ENCODE measurements around the gene CCDC33.

The CCDC33 gene

GRCh38 chr15:74258456-74259291 is 22.5 kb downstream of the CCDC33 start:
- no peak for DNase-seq
- no peaks in the 10 kb centered on the region for H3K36me3 ChIP-seq (ENCODE audit: control insufficient read depth, insufficient read depth, low read length)
- H3K4me1 ChIP-seq (ENCODE audit: control insufficient read depth, insufficient read depth, low read length, poor library complexity, severe bottlenecking), result no peaks in the 10 kb centered on the region
- H3K4me3 ChIP-seq (ENCODE audit: insufficient read depth, low read depth, low read length, poor library complexity, severe bottlenecking), result no peak overlapping the region
- no peak overlapping the region for H3K27ac ChIP-seq (ENCODE audit: insufficient read depth, low read length, poor library complexity, severe bottlenecking)
- no peaks in the 10 kb centered on the region for H3K9me3 ChIP-seq (ENCODE audit: control insufficient read depth, low read length)
- no peaks in the 10 kb centered on the region for H3K27me3 ChIP-seq (replicated peaks; ENCODE audit: control insufficient read depth, insufficient read depth, low read length, poor library complexity, severe bottlenecking)

- no peak overlapping the region for H3K4me3 ChIP-seq (ENCODE audit: insufficient read depth, low read depth, low read length, poor library complexity, severe bottlenecking)
- H3K27ac ChIP-seq (ENCODE audit: insufficient read depth, low read length, poor library complexity, severe bottlenecking), result no peak overlapping the region
- no peaks in the 10 kb centered on the region for H3K27me3 ChIP-seq (replicated peaks; ENCODE audit: control insufficient read depth, insufficient read depth, low read length, poor library complexity, severe bottlenecking)
- no peaks in the 10 kb centered on the region for H3K4me1 ChIP-seq (ENCODE audit: control insufficient read depth, insufficient read depth, low read length, poor library complexity, severe bottlenecking)
- no peak for DNase-seq
- no peaks in the 10 kb centered on the region for H3K9me3 ChIP-seq (ENCODE audit: control insufficient read depth, low read length)
- no peaks in the 10 kb centered on the region for H3K36me3 ChIP-seq (ENCODE audit: control insufficient read depth, insufficient read depth, low read length)
These were observed 23.1 kb downstream of the CCDC33 start for GRCh38 chr15:74259292-74259648.

GRCh38 chr15:74259821-74260607 is 23.9 kb downstream of the CCDC33 start:
- Histone ChIP-seq H3K27me3 (replicated peaks; ENCODE audit: control insufficient read depth, insufficient read depth, low read length, poor library complexity, severe bottlenecking) (no peaks in the 10 kb centered on the region), H3K36me3 (ENCODE audit: control insufficient read depth, insufficient read depth, low read length) (no peaks in the 10 kb centered on the region), H3K4me3 (ENCODE audit: insufficient read depth, low read depth, low read length, poor library complexity, severe bottlenecking) (no peak overlapping the region), H3K27ac (ENCODE audit: insufficient read depth, low read length, poor library complexity, severe bottlenecking) (no peak overlapping the region), H3K4me1 (ENCODE audit: control insufficient read depth, insufficient read depth, low read length, poor library complexity, severe bottlenecking) (no peaks in the 10 kb centered on the region), H3K9me3 (ENCODE audit: control insufficient read depth, low read length) (no peaks in the 10 kb centered on the region)
- DNase-seq, result no peak

GRCh38 chr15:74261041-74261440 is 24.9 kb downstream of the CCDC33 start:
- Histone ChIP-seq H3K9me3 (ENCODE audit: control insufficient read depth, low read length) (no peaks in the 10 kb centered on the region), H3K4me3 (ENCODE audit: insufficient read depth, low read depth, low read length, poor library complexity, severe bottlenecking) (no peak overlapping the region), H3K27me3 (replicated peaks; ENCODE audit: control insufficient read depth, insufficient read depth, low read length, poor library complexity, severe bottlenecking) (no peaks in the 10 kb centered on the region), H3K36me3 (ENCODE audit: control insufficient read depth, insufficient read depth, low read length) (no peaks in the 10 kb centered on the region), H3K4me1 (ENCODE audit: control insufficient read depth, insufficient read depth, low read length, poor library complexity, severe bottlenecking) (no peaks in the 10 kb centered on the region), H3K27ac (ENCODE audit: insufficient read depth, low read length, poor library complexity, severe bottlenecking) (no peak overlapping the region)
- no peak for DNase-seq

GRCh38 chr15:74261685-74262084 is 25.6 kb downstream of the CCDC33 start:
- H3K9me3 ChIP-seq (ENCODE audit: control insufficient read depth, low read length), result no peaks in the 10 kb centered on the region
- H3K4me1 ChIP-seq (ENCODE audit: control insufficient read depth, insufficient read depth, low read length, poor library complexity, severe bottlenecking), result no peaks in the 10 kb centered on the region
- no peak for DNase-seq
- H3K27me3 ChIP-seq (replicated peaks; ENCODE audit: control insufficient read depth, insufficient read depth, low read length, poor library complexity, severe bottlenecking), result no peaks in the 10 kb centered on the region
- no peak overlapping the region for H3K4me3 ChIP-seq (ENCODE audit: insufficient read depth, low read depth, low read length, poor library complexity, severe bottlenecking)
- no peak overlapping the region for H3K27ac ChIP-seq (ENCODE audit: insufficient read depth, low read length, poor library complexity, severe bottlenecking)
- H3K36me3 ChIP-seq (ENCODE audit: control insufficient read depth, insufficient read depth, low read length), result no peaks in the 10 kb centered on the region

GRCh38 chr15:74262151-74262550 is 26.0 kb downstream of the CCDC33 start:
- DNase-seq, result no peak
- Histone ChIP-seq H3K27me3 (replicated peaks; ENCODE audit: control insufficient read depth, insufficient read depth, low read length, poor library complexity, severe bottlenecking) (no peaks in the 10 kb centered on the region), H3K4me3 (ENCODE audit: insufficient read depth, low read depth, low read length, poor library complexity, severe bottlenecking) (no peak overlapping the region), H3K36me3 (ENCODE audit: control insufficient read depth, insufficient read depth, low read length) (no peaks in the 10 kb centered on the region), H3K9me3 (ENCODE audit: control insufficient read depth, low read length) (no peaks in the 10 kb centered on the region), H3K27ac (ENCODE audit: insufficient read depth, low read length, poor library complexity, severe bottlenecking) (no peak overlapping the region), H3K4me1 (ENCODE audit: control insufficient read depth, insufficient read depth, low read length, poor library complexity, severe bottlenecking) (no peaks in the 10 kb centered on the region)

GRCh38 chr15:74262625-74263024 is 26.5 kb downstream of the CCDC33 start:
- no peak overlapping the region for H3K27ac ChIP-seq (ENCODE audit: insufficient read depth, low read length, poor library complexity, severe bottlenecking)
- no peaks in the 10 kb centered on the region for H3K4me1 ChIP-seq (ENCODE audit: control insufficient read depth, insufficient read depth, low read length, poor library complexity, severe bottlenecking)
- no peaks in the 10 kb centered on the region for H3K9me3 ChIP-seq (ENCODE audit: control insufficient read depth, low read length)
- no peak for DNase-seq
- H3K4me3 ChIP-seq (ENCODE audit: insufficient read depth, low read depth, low read length, poor library complexity, severe bottlenecking), result no peak overlapping the region
- no peaks in the 10 kb centered on the region for H3K27me3 ChIP-seq (replicated peaks; ENCODE audit: control insufficient read depth, insufficient read depth, low read length, poor library complexity, severe bottlenecking)
- no peaks in the 10 kb centered on the region for H3K36me3 ChIP-seq (ENCODE audit: control insufficient read depth, insufficient read depth, low read length)

GRCh38 chr15:74263466-74263865 is 27.3 kb downstream of the CCDC33 start:
- no peak for DNase-seq
- H3K9me3 ChIP-seq (ENCODE audit: control insufficient read depth, low read length), result no peaks in the 10 kb centered on the region

GRCh38 chr15:74264081-74264501 is 28.0 kb downstream of the CCDC33 start:
- Histone ChIP-seq H3K27ac (ENCODE audit: insufficient read depth, low read length, poor library complexity, severe bottlenecking) (no peak overlapping the region), H3K4me1 (ENCODE audit: control insufficient read depth, insufficient read depth, low read length, poor library complexity, severe bottlenecking) (no peaks in the 10 kb centered on the region), H3K36me3 (ENCODE audit: control insufficient read depth, insufficient read depth, low read length) (no peaks in the 10 kb centered on the region), H3K27me3 (replicated peaks; ENCODE audit: control insufficient read depth, insufficient read depth, low read length, poor library complexity, severe bottlenecking) (no peaks in the 10 kb centered on the region), H3K9me3 (ENCODE audit: control insufficient read depth, low read length) (no peaks in the 10 kb centered on the region), H3K4me3 (ENCODE audit: insufficient read depth, low read depth, low read length, poor library complexity, severe bottlenecking) (no peak overlapping the region)
- no peak for DNase-seq

More at GRCh38 chr15:74263466-74263865, 27.3 kb downstream of the CCDC33 start:
- Histone ChIP-seq H3K27me3 (replicated peaks; ENCODE audit: control insufficient read depth, insufficient read depth, low read length, poor library complexity, severe bottlenecking) (no peaks in the 10 kb centered on the region), H3K36me3 (ENCODE audit: control insufficient read depth, insufficient read depth, low read length) (no peaks in the 10 kb centered on the region), H3K4me1 (ENCODE audit: control insufficient read depth, insufficient read depth, low read length, poor library complexity, severe bottlenecking) (no peaks in the 10 kb centered on the region), H3K27ac (ENCODE audit: insufficient read depth, low read length, poor library complexity, severe bottlenecking) (no peak overlapping the region), H3K4me3 (ENCODE audit: insufficient read depth, low read depth, low read length, poor library complexity, severe bottlenecking) (no peak overlapping the region)

- Histone ChIP-seq H3K4me1 (ENCODE audit: control insufficient read depth, insufficient read depth, low read length, poor library complexity, severe bottlenecking) (no peaks in the 10 kb centered on the region), H3K27me3 (replicated peaks; ENCODE audit: control insufficient read depth, insufficient read depth, low read length, poor library complexity, severe bottlenecking) (no peaks in the 10 kb centered on the region)
- DNase-seq, result no peak
These were observed 29.0 kb downstream of the CCDC33 start for GRCh38 chr15:74265046-74265639.

More at GRCh38 chr15:74265046-74265639, 29.0 kb downstream of the CCDC33 start:
- no peaks in the 10 kb centered on the region for H3K36me3 ChIP-seq (ENCODE audit: control insufficient read depth, insufficient read depth, low read length)
- H3K4me3 ChIP-seq (ENCODE audit: insufficient read depth, low read depth, low read length, poor library complexity, severe bottlenecking), result no peak overlapping the region
- H3K27ac ChIP-seq (ENCODE audit: insufficient read depth, low read length, poor library complexity, severe bottlenecking), result no peak overlapping the region
- H3K9me3 ChIP-seq (ENCODE audit: control insufficient read depth, low read length), result no peaks in the 10 kb centered on the region
